Endothelial cell of umbilical vein (primary cell): ENCODE results near the gene PLXDC2. TPM values are rescaled to one million over a fixed set of nuclear protein-coding genes. Genes with fewer than 3 reads are reported as not detected.

Experiments used
- BruUV-seq: library from RNA; stranded (reverse); fragments of 400-500 nt; replicated peaks from 2 replicates; lab custom pipeline; 2021; lab: Mats Ljungman, UMichigan
- CTCF ChIA-PET: fragments of 300-600, 350-600 bp; sonication (Branson Sonifier 250); formaldehyde crosslinking; loops from one replicate; lab custom pipeline; 2021; ENCODE audit warnings: antibody characterized with exemption, inconsistent platforms; lab: Charles Lee
- POLR2A ChIA-PET: fragments of 300-600, 350-600 bp; sonication (Branson Sonifier 250); formaldehyde crosslinking; loops from one replicate; lab custom pipeline; 2021; ENCODE audit warnings: antibody characterized with exemption, inconsistent platforms; lab: Charles Lee
- DNase-seq: peaks from one replicate; pipeline ENCODE4 v3.0.0-alpha.2; 2011; ENCODE audit warnings: low read depth, low spot score
- FAIRE-seq: peaks from 2 replicates; lab custom pipeline; 2011; peaks lifted over from hg19 to GRCh38; lab: Jason Lieb, UNC
- H2AFZ ChIP-seq: 2 replicates; pipeline ENCODE4 v1.6.0; 2012; ENCODE audit warnings: low read depth, low read length, control low read depth, inconsistent platforms
- H3K27ac ChIP-seq: 2 replicates; pipeline ENCODE4 v1.5.1; 2011; ENCODE audit warnings: low read depth, mild to moderate bottlenecking, control low read depth, low read length, moderate library complexity; ENCODE audit not compliant: insufficient read depth
- H3K27me3 ChIP-seq, 2 experiments: 2 replicates each; pipeline versions ENCODE4 v1.6.0 to v1.6.1; 2011; ENCODE audit warnings: low read length in 2 of 2, mixed read lengths in 1 of 2; ENCODE audit not compliant: control insufficient read depth in 2 of 2, insufficient read depth in 2 of 2
- H3K36me3 ChIP-seq, 2 experiments: 2 replicates in 1 of 2; 3 replicates in 1 of 2; pipeline ENCODE4 v1.5.1; 2011; ENCODE audit warnings: low read length in 2 of 2, mild to moderate bottlenecking in 1 of 2, moderate library complexity in 1 of 2; ENCODE audit not compliant: control insufficient read depth in 2 of 2, insufficient read depth in 2 of 2; ENCODE audit errors: extremely low read depth in 1 of 2
- H3K4me1 ChIP-seq: 3 replicates; pipeline ENCODE4 v1.5.1; 2011; ENCODE audit warnings: mild to moderate bottlenecking, low read length; ENCODE audit not compliant: control insufficient read depth, insufficient read depth; ENCODE audit errors: extremely low read depth
- H3K4me2 ChIP-seq: 2 replicates; pipeline ENCODE4 v1.6.1; 2011; ENCODE audit warnings: low read length, control low read depth, mixed read lengths; ENCODE audit not compliant: insufficient read depth
- H3K4me3 ChIP-seq, 3 experiments: fragments of 200-600 bp in 1 of 3; sonication (generic), shearing (Covaris generic) in 1 of 3; replicated peaks in 1 of 3; 2 replicates each; pipeline ENCODE4 v1.5.1; 2011 to 2016; ENCODE audit warnings: control low read depth in 3 of 3, low read length in 3 of 3, mild to moderate bottlenecking in 2 of 3, inconsistent platforms in 1 of 3, low read depth in 1 of 3, moderate library complexity in 1 of 3; ENCODE audit not compliant: insufficient read depth in 1 of 3
- H3K79me2 ChIP-seq: 2 replicates; pipeline ENCODE4 v1.6.0; 2012; ENCODE audit warnings: low read length, inconsistent platforms; ENCODE audit not compliant: control insufficient read depth, insufficient read depth
- H3K9ac ChIP-seq: replicated peaks from 2 replicates; pipeline ENCODE3; 2011; ENCODE audit warnings: low read length, control low read depth; ENCODE audit not compliant: insufficient read depth; ENCODE audit errors: extremely low read depth
- H3K9me1 ChIP-seq: replicated peaks from 3 replicates; pipeline ENCODE4 v1.6.0; 2011; ENCODE audit warnings: mild to moderate bottlenecking, low read length; ENCODE audit not compliant: control insufficient read depth, insufficient read depth; ENCODE audit errors: extremely low read depth
- H3K9me3 ChIP-seq: replicated peaks from 2 replicates; pipeline ENCODE4 v1.5.1; 2012; ENCODE audit warnings: low read length, inconsistent platforms; ENCODE audit not compliant: control insufficient read depth, insufficient read depth
- H4K20me1 ChIP-seq: replicated peaks from 2 replicates; pipeline ENCODE3; 2011; ENCODE audit warnings: mild to moderate bottlenecking, low read length; ENCODE audit not compliant: control insufficient read depth, insufficient read depth; ENCODE audit errors: extremely low read depth
- CTCF ChIP-seq, 2 donors: IDR thresholded peaks; 1 replicate in 1 of 2; 2 replicates in 1 of 2; pipeline ENCODE4 v1.5.1; 2011; ENCODE audit warnings: low read length in 2 of 2, mild to moderate bottlenecking in 2 of 2, moderate library complexity in 2 of 2, control low read depth in 1 of 2, inconsistent platforms in 1 of 2, low read depth in 1 of 2; ENCODE audit not compliant: insufficient read depth in 1 of 2; ENCODE audit errors: extremely low read depth in 1 of 2
- FOS ChIP-seq: IDR thresholded peaks from 2 replicates; pipeline ENCODE4 v1.6.1; 2011; ENCODE audit warnings: mild to moderate bottlenecking, low read length, moderate library complexity, borderline replicate concordance; ENCODE audit not compliant: insufficient read depth
- GATA2 ChIP-seq: IDR thresholded peaks from 2 replicates; pipeline ENCODE4 v1.7.0; 2011; ENCODE audit warnings: low read depth, mild to moderate bottlenecking, moderate library complexity, mixed read lengths, low read length; ENCODE audit not compliant: insufficient read length, insufficient read depth
- JUN ChIP-seq: IDR thresholded peaks from 2 replicates; pipeline ENCODE4 v1.6.1; 2011; ENCODE audit warnings: borderline replicate concordance, low read depth; ENCODE audit not compliant: insufficient read length, insufficient read depth
- MYC ChIP-seq: IDR thresholded peaks from one replicate; pipeline ENCODE4 v1.6.1; 2011; ENCODE audit warnings: mild to moderate bottlenecking, low read depth, low read length
- POLR2AphosphoS5 ChIP-seq: IDR thresholded peaks from 2 replicates; pipeline ENCODE4 v1.6.1; 2012; ENCODE audit warnings: low read depth, mild to moderate bottlenecking, control low read depth, low read length, moderate library complexity; ENCODE audit not compliant: insufficient read depth
- dilution Hi-C: fragments of 300-500 bp; cut with MboI; formaldehyde crosslinking; loops from one replicate; pipeline ENCODE4 v1.15.0; 2019; ENCODE audit warnings: low sequenced_read_pairs; ENCODE audit not compliant: extremely low pct_ligation_motif_present
- intact Hi-C: fragments of 100-400 bp; cut with micrococcal nuclease; formaldehyde crosslinking; loops from one replicate; pipeline ENCODE4 v1.10.0; 2022
- polyA plus RNA-seq, 4 experiments: library from polyadenylated mRNA; depleted of rRNA in 3 of 4; stranded (reverse) in 3 of 4; unstranded in 1 of 4; fragments of >200 nt; gene quantifications; 2 replicates each; pipeline versions ENCODE4 v1.2.1 to v1.2.3, GENCODE V29; 2011 to 2012; ENCODE audit warnings: missing spikeins in 1 of 4
- total RNA-seq: library from RNA; stranded (reverse); gene quantifications from 2 replicates; pipeline ENCODE4 v1.2.3, GENCODE V29; 2021
- TF ChIP-seq, protein P1 (sequence below): IDR thresholded peaks from 2 replicates; pipeline ENCODE4 v1.6.1; 2011; ENCODE audit not compliant: insufficient read depth, insufficient read length

The PLXDC2 gene
- total and polyA plus RNA-seq, 2 donors (not counting 3 experiments of a cell fraction or from before 2014, with no cell fraction given): 0.32 to 1.2 TPM

DNA sequence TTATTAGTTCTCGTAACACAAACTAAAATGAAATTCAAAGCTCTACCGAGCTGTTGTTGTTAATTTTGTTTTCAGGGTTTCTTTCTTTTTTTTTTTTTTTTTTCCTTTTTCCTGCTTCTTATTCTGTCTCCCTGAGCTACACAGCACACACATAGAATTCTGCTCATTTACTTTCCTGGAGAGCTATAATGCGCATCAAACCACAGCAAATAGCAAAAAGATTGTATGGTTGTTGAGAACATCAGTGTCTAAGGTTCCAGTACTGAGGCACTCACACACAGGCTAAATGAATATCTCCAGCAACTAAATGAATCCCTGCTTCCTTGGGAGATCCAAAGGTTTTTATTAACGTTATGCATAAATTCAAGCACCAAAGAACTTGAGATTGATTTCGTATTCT, 418.3 kb downstream of the PLXDC2 start:
- Histone ChIP-seq H3K9me3 (no peaks in the 10 kb centered on the region), H3K9ac (no peak overlapping the region), H3K36me3 (no peaks in the 10 kb centered on the region), H3K9me1 (no peaks in the 10 kb centered on the region), H4K20me1 (no peaks in the 10 kb centered on the region), H3K4me1 (no peaks in the 10 kb centered on the region), H2AFZ (no peak overlapping the region), H3K4me2 (no peak overlapping the region), H3K4me3 (no peak overlapping the region), H3K79me2 (no peaks in the 10 kb centered on the region), H3K27ac (no peak overlapping the region), H3K27me3 (no peaks in the 10 kb centered on the region)
- TF ChIP-seq GATA2: no peak
- no peak for TF ChIP-seq JUN
- no peak for TF ChIP-seq CTCF (IDR thresholded peaks at IDR 0.05; ENCODE audit: extremely low read depth in 1 of 2, insufficient read depth in 1 of 2, low read depth in 1 of 2, low read length in 2 of 2)
- TF ChIP-seq FOS: no peak
- TF ChIP-seq POLR2AphosphoS5: no peak
- TF ChIP-seq, protein P1, sequence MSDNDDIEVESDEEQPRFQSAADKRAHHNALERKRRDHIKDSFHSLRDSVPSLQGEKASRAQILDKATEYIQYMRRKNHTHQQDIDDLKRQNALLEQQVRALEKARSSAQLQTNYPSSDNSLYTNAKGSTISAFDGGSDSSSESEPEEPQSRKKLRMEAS: no peak
- TF ChIP-seq MYC: no peak
- intact Hi-C loops: no loop called here
- no TSS peak for BruUV-seq
- ChIA-PET CTCF (no interaction called here), POLR2A (no interaction called here)
- FAIRE-seq: no peak
- no peak for DNase-seq
- dilution Hi-C loops: no loop called here
